HepG2 (cell line): Measurements from ENCODE around the gene EPHA2. TPM values are rescaled to one million over a fixed set of nuclear protein-coding genes. Genes with fewer than 3 reads are reported as not detected.

Experiments
- CBX5 ChIP-seq: sonication (generic); formaldehyde crosslinking; IDR thresholded peaks from 2 replicates; pipeline ENCODE4 v1.4.0; 2020; ENCODE audit warnings: missing genetic modification reagents, borderline replicate concordance
- HMGA1 ChIP-seq: sonication (generic); formaldehyde crosslinking; conservative IDR thresholded peaks from 2 replicates; pipeline ENCODE4 v1.4.0; 2020; ENCODE audit warnings: missing genetic modification reagents
- HOXD1 ChIP-seq: sonication (generic); formaldehyde crosslinking; IDR thresholded peaks from 2 replicates; pipeline ENCODE4 v1.5.0; 2020; ENCODE audit warnings: missing genetic modification reagents
- IKZF4 ChIP-seq: sonication (generic); formaldehyde crosslinking; IDR thresholded peaks from 2 replicates; pipeline ENCODE4 v1.5.1; 2020; ENCODE audit warnings: borderline replicate concordance, mild to moderate bottlenecking, low read depth, missing genetic modification reagents; ENCODE audit errors: not compliant biosample characterization
- RAD21 ChIP-seq: fragments of 450-650 bp; formaldehyde crosslinking; IDR thresholded peaks from 2 replicates; pipeline ENCODE4 v1.5.0; 2020; ENCODE audit warnings: mild to moderate bottlenecking
- SMYD3 ChIP-seq: sonication (generic); formaldehyde crosslinking; IDR thresholded peaks from 2 replicates; pipeline ENCODE4 v1.8.1; 2023; ENCODE audit warnings: mild to moderate bottlenecking, missing genetic modification reagents
- ZBED4 ChIP-seq: sonication (generic); formaldehyde crosslinking; IDR thresholded peaks from 2 replicates; pipeline ENCODE4 v1.4.0; 2020; ENCODE audit warnings: missing genetic modification reagents, borderline replicate concordance
- ZFY ChIP-seq: sonication (generic); formaldehyde crosslinking; IDR thresholded peaks from 2 replicates; pipeline ENCODE4 v1.4.0; 2020; ENCODE audit warnings: missing genetic modification reagents
- ZHX1 ChIP-seq: sonication (generic); formaldehyde crosslinking; IDR thresholded peaks from 2 replicates; pipeline ENCODE4 v1.8.1; 2022; ENCODE audit warnings: low read depth, mild to moderate bottlenecking, missing genetic modification reagents
- ZNF232 ChIP-seq: sonication (generic); formaldehyde crosslinking; IDR thresholded peaks from 2 replicates; pipeline ENCODE4 v1.4.0; 2020; ENCODE audit warnings: missing genetic modification reagents, borderline replicate concordance
- ZNF432 ChIP-seq: sonication (generic); formaldehyde crosslinking; IDR thresholded peaks from 2 replicates; pipeline ENCODE4 v1.5.0; 2020; ENCODE audit warnings: missing genetic modification reagents, mild to moderate bottlenecking, borderline replicate concordance
- ZNF460 ChIP-seq: sonication (generic); formaldehyde crosslinking; IDR thresholded peaks from 2 replicates; pipeline ENCODE4 v1.5.1; 2020; ENCODE audit warnings: missing genetic modification reagents, mild to moderate bottlenecking, borderline replicate concordance
- ZNF703 ChIP-seq: sonication (generic); formaldehyde crosslinking; IDR thresholded peaks from 2 replicates; pipeline ENCODE4 v1.5.1; 2020; ENCODE audit warnings: missing genetic modification reagents, mild to moderate bottlenecking, moderate library complexity, borderline replicate concordance
- polyA plus RNA-seq, 8 experiments: library from polyadenylated mRNA; depleted of rRNA in 3 of 8; stranded (reverse) in 7 of 8; unstranded in 1 of 8; fragments of >200 nt; fragmentation: Illumina TruSeq in 4 of 8; extraction: Trizol in 4 of 8; gene quantifications; 2 replicates each; pipeline versions ENCODE4 v1.2.1 to v1.2.3, GENCODE V29; 2011 to 2016; ENCODE audit warnings: low read depth in 4 of 8, missing spikeins in 1 of 8, mixed read lengths in 1 of 8; ENCODE audit not compliant: insufficient read depth in 1 of 8
- total RNA-seq, 5 experiments: library from RNA; depleted of rRNA; stranded (reverse); fragments of >200 nt; fragmentation: Illumina TruSeq; extraction: Trizol; gene quantifications; 2 replicates each; pipeline ENCODE4 v1.2.3, GENCODE V29; 2016; ENCODE audit warnings: low read depth in 1 of 5
- TF ChIP-seq, protein P1 (sequence below): IDR thresholded peaks from 2 replicates; pipeline ENCODE4 v1.6.1; 2012; ENCODE audit warnings: inconsistent platforms
- TF ChIP-seq, protein P2 (sequence below): sonication (generic); formaldehyde crosslinking; IDR thresholded peaks from 2 replicates; pipeline ENCODE4 v1.4.0; 2020; ENCODE audit warnings: missing genetic modification reagents, borderline replicate concordance
- TF ChIP-seq, protein P3 (sequence below): sonication (generic); formaldehyde crosslinking; IDR thresholded peaks from 2 replicates; pipeline ENCODE4 v1.8.0; 2022; ENCODE audit warnings: missing genetic modification reagents, mild to moderate bottlenecking, borderline replicate concordance

The EPHA2 gene
- total and polyA plus RNA-seq, 2 of the 13 experiments (the other 11 are each of a cell fraction or from before 2014, with no cell fraction given) = 33.6 to 53.6 TPM

- TF ChIP-seq ZHX1 = 0 out of 2 replicates have a peak, but pooled peaks have one; percentile 16
- TF ChIP-seq ZBED4 (CRISPR knock-in tag) = peak; percentile 56; the same call in 1 of the 2 replicates
- 0 out of 2 replicates have a peak, but pooled peaks have one; percentile 39 for TF ChIP-seq ZNF232
- no peak; the same call in 1 of the 2 replicates for TF ChIP-seq ZNF460 (CRISPR knock-in tag)
- TF ChIP-seq SMYD3 (CRISPR knock-in tag) = peak; percentile 59; the same call in 1 of the 2 replicates
- TF ChIP-seq RAD21 = peak; percentile 38; the same call in 1 of the 2 replicates
- TF ChIP-seq, protein P1, sequence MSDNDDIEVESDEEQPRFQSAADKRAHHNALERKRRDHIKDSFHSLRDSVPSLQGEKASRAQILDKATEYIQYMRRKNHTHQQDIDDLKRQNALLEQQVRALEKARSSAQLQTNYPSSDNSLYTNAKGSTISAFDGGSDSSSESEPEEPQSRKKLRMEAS = no peak; the same call in 1 of the 2 replicates
- TF ChIP-seq HMGA1 (CRISPR knock-in tag) = no peak
- TF ChIP-seq ZNF703 (CRISPR knock-in tag) = 0 out of 2 replicates have a peak, but pooled peaks have one; percentile 47
- no peak for TF ChIP-seq ZNF432 (CRISPR knock-in tag)
- TF ChIP-seq, protein P2, sequence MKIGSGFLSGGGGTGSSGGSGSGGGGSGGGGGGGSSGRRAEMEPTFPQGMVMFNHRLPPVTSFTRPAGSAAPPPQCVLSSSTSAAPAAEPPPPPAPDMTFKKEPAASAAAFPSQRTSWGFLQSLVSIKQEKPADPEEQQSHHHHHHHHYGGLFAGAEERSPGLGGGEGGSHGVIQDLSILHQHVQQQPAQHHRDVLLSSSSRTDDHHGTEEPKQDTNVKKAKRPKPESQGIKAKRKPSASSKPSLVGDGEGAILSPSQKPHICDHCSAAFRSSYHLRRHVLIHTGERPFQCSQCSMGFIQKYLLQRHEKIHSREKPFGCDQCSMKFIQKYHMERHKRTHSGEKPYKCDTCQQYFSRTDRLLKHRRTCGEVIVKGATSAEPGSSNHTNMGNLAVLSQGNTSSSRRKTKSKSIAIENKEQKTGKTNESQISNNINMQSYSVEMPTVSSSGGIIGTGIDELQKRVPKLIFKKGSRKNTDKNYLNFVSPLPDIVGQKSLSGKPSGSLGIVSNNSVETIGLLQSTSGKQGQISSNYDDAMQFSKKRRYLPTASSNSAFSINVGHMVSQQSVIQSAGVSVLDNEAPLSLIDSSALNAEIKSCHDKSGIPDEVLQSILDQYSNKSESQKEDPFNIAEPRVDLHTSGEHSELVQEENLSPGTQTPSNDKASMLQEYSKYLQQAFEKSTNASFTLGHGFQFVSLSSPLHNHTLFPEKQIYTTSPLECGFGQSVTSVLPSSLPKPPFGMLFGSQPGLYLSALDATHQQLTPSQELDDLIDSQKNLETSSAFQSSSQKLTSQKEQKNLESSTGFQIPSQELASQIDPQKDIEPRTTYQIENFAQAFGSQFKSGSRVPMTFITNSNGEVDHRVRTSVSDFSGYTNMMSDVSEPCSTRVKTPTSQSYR (CRISPR knock-in tag) = peak; percentile 78; the same call in 1 of the 2 replicates
- TF ChIP-seq CBX5 = peak; percentile 88; the same call in 1 of the 2 replicates
- no peak for TF ChIP-seq IKZF4 (CRISPR knock-in tag)
- peak; percentile 73 for TF ChIP-seq ZFY (CRISPR knock-in tag)
- peak; percentile 83 for TF ChIP-seq HOXD1 (CRISPR knock-in tag)
- TF ChIP-seq, protein P3, sequence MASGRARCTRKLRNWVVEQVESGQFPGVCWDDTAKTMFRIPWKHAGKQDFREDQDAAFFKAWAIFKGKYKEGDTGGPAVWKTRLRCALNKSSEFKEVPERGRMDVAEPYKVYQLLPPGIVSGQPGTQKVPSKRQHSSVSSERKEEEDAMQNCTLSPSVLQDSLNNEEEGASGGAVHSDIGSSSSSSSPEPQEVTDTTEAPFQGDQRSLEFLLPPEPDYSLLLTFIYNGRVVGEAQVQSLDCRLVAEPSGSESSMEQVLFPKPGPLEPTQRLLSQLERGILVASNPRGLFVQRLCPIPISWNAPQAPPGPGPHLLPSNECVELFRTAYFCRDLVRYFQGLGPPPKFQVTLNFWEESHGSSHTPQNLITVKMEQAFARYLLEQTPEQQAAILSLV = peak; percentile 62; the same call in 1 of the 2 replicates
Measured at GRCh38 chr1:16143566-16144324, 12.1 kb downstream of the EPHA2 start (continued).
